ENCODE measurements around the gene SEMA7A. TPM values are rescaled to one million over a fixed set of nuclear protein-coding genes. Genes with fewer than 3 reads are reported as not detected.
A peak's percentile ranks its signal among the peaks of the same experiment; 100 is the strongest.

SEMA7A gene
- total and polyA plus RNA-seq, 8 donors = 4.5 to 7.8 (median 5.9) TPM

- peak in 1 of 4 donors; percentile 58 for DNase-seq
- Histone ChIP-seq H3K27ac (no peak overlapping the region), H3K4me3 (no peak overlapping the region), H3K36me3 (peaks cover 0 to 16% of the 10 kb centered on the region in 2 donors), H3K9me3 (no peaks in the 10 kb centered on the region), H3K4me1 (peaks cover 0 to 19% of the 10 kb centered on the region in 2 donors), H3K27me3 (no peaks in the 10 kb centered on the region)
- no peak for TF ChIP-seq CTCF (IDR thresholded peaks at IDR 0.05)
- ATAC-seq = no peak
- intact Hi-C loops (cut with DNase I) = no loop called here
Observed at GRCh38 chr15:74418575-74419338, 15.0 kb downstream of the SEMA7A start.

GRCh38 chr15:74417670-74418069 is 16.1 kb downstream of the SEMA7A start:
- ATAC-seq (no peak), DNase-seq (peak in 1 of 4 donors; percentile 49)
- no peaks in the 10 kb centered on the region for H3K27me3 ChIP-seq
- H3K4me3 ChIP-seq = no peak overlapping the region
- no peak for TF ChIP-seq CTCF (IDR thresholded peaks at IDR 0.05)
- intact Hi-C loops (cut with DNase I) = no loop called here
- no peak overlapping the region for H3K27ac ChIP-seq
- no peaks in the 10 kb centered on the region for H3K9me3 ChIP-seq
- peaks cover 0 to 17% of the 10 kb centered on the region in 2 donors for H3K4me1 ChIP-seq
- H3K36me3 ChIP-seq = peaks cover 0 to 21% of the 10 kb centered on the region in 2 donors

- Histone ChIP-seq H3K4me1 (peaks cover 0 to 12% of the 10 kb centered on the region in 2 donors), H3K4me3 (no peak overlapping the region), H3K9me3 (no peaks in the 10 kb centered on the region), H3K36me3 (peaks cover 0 to 21% of the 10 kb centered on the region in 2 donors), H3K27me3 (no peaks in the 10 kb centered on the region), H3K27ac (no peak overlapping the region)
- no peak for TF ChIP-seq CTCF (IDR thresholded peaks at IDR 0.05)
- intact Hi-C loops (cut with DNase I) = no loop called here
- DNase-seq (peak in 1 of 4 donors; percentile 57), ATAC-seq (no peak)
Observed at GRCh38 chr15:74417225-74417624, 16.5 kb downstream of the SEMA7A start.

- Histone ChIP-seq H3K9me3 (no peaks in the 10 kb centered on the region), H3K36me3 (peaks cover 0 to 21% of the 10 kb centered on the region in 2 donors), H3K27ac (no peak overlapping the region), H3K4me3 (no peak overlapping the region), H3K27me3 (no peaks in the 10 kb centered on the region), H3K4me1 (peaks cover 0 to 7% of the 10 kb centered on the region in 2 donors)
- intact Hi-C loops (cut with DNase I) = no loop called here
- TF ChIP-seq CTCF (IDR thresholded peaks at IDR 0.05) = no peak
- ATAC-seq (no peak), DNase-seq (no peak)
Observed at GRCh38 chr15:74415966-74416916, 17.5 kb downstream of the SEMA7A start.
